Fibroblast of pulmonary artery (primary cell): ENCODE data around the gene TTYH3.

Experiments used
- DNase-seq: peaks from one replicate; pipeline ENCODE4 v3.0.0-alpha.2; 2010; ENCODE audit warnings: low read depth
- H3K4me3 ChIP-seq: replicated peaks from 2 replicates; pipeline ENCODE4 v1.5.1; 2011; ENCODE audit warnings: low read depth, mild to moderate bottlenecking, control low read depth, low read length, moderate library complexity
- TF ChIP-seq, protein P1 (sequence below): IDR thresholded peaks from 2 replicates; pipeline ENCODE4 v1.5.1; 2011; ENCODE audit warnings: mild to moderate bottlenecking, control low read depth, low read length, inconsistent platforms; ENCODE audit errors: missing control alignments

TTYH3 gene

DNA sequence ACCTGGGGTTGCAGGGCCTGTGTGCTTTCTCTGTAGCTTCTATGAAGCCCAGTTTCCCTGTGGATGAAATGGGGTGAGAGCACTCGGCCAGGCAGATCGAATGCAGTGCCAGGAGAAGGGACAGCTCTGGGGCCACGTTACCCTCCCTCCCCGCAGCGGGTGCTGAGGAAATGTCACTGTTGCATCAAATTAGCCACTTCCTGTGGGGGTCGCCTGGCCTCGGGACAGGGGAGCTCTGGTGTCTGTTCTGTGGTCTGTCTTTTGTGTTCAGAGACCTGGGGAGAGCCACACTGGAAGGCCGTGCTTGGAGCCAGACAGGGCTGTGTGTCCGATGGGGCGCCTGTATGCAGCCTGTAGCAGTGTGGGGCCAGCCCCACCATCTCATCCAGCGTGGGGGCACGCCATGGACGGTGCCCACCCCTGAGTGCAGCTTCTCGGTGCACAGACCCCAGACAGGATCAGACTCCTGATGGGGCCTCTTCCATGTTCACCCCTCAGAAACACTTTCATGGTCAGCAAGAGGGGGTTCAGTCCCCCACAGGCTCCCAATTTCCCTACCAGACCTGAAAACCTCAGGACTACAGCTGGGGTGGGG, 13.6 kb downstream of the TTYH3 start:
- TF ChIP-seq, protein P1, sequence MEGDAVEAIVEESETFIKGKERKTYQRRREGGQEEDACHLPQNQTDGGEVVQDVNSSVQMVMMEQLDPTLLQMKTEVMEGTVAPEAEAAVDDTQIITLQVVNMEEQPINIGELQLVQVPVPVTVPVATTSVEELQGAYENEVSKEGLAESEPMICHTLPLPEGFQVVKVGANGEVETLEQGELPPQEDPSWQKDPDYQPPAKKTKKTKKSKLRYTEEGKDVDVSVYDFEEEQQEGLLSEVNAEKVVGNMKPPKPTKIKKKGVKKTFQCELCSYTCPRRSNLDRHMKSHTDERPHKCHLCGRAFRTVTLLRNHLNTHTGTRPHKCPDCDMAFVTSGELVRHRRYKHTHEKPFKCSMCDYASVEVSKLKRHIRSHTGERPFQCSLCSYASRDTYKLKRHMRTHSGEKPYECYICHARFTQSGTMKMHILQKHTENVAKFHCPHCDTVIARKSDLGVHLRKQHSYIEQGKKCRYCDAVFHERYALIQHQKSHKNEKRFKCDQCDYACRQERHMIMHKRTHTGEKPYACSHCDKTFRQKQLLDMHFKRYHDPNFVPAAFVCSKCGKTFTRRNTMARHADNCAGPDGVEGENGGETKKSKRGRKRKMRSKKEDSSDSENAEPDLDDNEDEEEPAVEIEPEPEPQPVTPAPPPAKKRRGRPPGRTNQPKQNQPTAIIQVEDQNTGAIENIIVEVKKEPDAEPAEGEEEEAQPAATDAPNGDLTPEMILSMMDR: no peak
- no peak for DNase-seq
- H3K4me3 ChIP-seq: no peak overlapping the region

DNA sequence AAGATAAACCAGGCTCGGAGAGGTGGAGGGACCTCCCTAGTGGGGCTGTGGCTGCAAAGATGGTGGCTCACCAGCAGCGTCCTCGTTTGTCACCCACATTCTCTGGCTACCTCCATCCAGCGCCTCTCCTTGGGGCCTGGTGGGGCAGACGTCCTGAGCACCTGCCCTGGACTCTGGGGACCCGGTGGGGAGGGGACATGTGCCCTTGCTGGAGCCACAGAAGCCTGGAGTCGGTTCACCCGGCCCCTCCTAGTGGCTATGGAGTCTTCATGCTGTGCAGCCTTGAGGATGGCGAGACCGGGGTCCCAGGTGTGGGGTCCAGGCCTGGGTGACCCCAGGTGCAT, 14.5 kb downstream of the TTYH3 start:
- no peak for DNase-seq
- H3K4me3 ChIP-seq: no peak overlapping the region
- TF ChIP-seq, protein P1: no peak

DNA sequence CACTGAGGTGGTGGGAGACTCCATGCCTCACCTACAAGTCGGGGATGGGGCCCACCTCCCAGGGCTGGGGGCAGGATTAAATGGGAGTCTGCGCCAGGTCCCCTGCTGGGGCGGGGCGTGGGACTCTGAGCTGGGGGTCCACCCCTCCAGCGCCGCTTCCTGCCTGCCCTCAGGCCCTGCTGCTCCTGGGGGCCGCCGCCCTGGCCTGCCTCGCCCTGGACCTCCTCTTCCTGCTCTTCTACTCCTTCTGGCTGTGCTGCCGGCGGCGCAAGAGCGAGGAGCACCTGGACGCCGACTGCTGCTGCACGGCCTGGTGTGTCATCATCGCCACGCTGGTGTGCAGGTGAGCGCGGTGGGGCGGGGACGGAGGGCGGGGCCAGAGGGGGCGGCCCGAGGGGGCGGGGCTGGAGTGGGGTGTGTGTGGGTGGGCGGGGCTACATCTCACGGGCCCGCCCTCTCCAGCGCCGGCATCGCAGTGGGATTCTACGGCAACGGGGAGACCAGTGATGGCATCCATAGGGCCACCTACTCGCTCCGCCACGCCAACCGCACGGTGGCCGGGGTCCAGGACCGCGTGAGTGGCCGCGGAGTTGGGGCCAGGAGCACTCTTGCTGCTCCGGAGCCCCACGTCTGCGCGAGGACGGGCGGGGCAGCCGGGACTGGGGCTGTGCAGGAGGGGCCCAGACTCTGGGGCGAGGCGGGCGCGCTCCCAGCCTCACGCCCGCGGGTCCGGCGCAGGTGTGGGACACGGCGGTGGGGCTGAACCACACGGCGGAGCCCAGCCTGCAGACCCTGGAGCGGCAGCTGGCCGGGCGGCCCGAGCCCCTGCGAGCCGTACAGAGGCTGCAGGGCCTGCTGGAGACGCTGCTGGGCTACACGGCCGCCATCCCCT, 15.1 kb downstream of the TTYH3 start:
- H3K4me3 ChIP-seq: no peak overlapping the region
- DNase-seq: no peak
- TF ChIP-seq, protein P1: no peak

DNA sequence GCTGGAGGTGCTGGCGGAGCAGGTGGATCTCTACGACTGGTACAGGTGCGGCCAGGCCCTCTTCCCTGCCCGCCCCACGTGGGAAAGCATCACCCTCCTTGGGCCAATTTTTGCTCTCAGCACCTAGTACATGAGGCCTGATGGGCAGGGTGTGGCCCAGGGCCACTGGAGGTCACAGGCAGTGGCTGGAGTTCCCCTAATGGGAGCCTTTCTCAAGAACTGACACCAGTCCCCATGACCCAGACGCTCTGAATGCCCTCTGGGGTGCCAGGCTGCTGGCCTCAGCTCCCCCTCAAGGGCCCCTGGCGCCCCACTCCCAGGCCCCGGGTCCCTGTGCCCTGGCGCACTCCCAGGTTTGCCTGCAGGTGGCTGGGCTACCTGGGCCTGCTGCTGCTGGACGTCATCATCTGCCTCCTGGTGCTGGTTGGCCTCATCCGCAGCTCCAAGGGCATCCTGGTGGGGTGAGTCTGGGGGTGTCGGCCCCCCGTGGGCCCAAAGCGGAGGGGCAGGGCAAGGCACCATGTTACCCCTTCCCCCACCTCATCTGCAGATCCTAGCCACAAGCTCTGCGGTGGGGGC, 15.9 kb downstream of the TTYH3 start:
- TF ChIP-seq, protein P1: no peak
- no peak for DNase-seq

DNA sequence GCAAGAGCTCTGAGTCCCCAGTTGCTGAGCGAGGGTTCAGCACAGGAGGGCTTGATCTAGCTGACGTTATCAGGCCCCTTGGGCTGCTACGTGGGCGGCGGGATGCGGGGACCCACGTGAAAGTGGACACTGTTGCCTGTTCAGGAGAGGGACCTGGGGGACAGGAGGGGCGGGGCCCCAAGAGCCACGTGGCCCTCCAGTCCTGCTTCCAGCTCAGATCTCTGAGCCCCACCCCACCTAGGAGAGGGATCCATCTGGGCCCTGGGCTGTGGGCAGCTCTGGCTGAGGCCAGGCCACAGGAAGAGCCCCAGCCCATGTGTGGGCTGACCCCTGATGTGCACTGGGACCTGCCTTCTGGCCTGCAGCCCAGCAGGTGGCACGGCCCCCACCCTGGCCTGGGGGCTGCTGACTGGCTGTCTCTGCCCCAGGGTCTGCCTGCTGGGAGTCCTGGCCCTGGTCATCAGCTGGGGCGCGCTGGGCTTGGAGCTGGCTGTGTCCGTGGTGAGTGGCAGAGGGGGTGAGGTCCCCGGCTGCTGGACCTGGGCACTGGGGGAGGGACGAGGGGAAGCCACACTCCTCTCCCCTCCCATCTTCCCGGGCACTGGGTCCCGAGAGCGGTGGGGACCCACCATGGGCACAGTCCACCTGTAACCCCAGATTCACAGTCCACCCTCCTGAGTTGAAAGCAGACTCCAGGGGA, 17.5 kb downstream of the TTYH3 start:
- H3K4me3 ChIP-seq: no peak overlapping the region
- no peak for DNase-seq
- TF ChIP-seq, protein P1: no peak

More for the DNA sequence above, 15.9 kb downstream of the TTYH3 start:
- H3K4me3 ChIP-seq: no peak overlapping the region

DNA sequence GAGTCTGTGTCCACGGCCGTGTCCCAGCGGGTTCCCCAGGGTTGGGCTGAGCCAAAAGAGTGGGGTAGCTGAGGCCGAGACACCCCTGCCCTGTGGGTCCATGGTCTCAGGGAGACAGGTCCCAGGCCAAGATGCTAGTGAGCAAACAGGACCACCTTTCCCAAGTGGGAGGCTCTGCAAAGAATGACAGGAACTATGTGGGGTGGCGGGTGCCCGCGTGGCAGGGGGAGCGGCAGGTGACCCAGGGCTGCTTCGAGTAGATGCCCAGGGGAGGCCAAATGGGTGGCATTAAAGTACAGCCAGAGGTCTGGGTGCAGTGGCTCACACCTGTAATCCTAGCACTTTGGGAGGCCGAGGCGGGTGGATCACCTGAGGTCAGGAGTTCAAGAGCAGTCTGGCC, 18.2 kb downstream of the TTYH3 start:
- DNase-seq: no peak
- H3K4me3 ChIP-seq: no peak overlapping the region
- TF ChIP-seq, protein P1: no peak
